Stimulated activated CD8-positive, alpha-beta memory T cell treated with anti-CD3 and anti-CD28 coated beads, Interleukin-2, amount 100 ng/mL, for 48 hours (primary cell): ENCODE data around the gene SNRPA.
"Not testable (repeated sequence)": the region's sequence is repeated elsewhere in the genome, so short reads cannot be mapped to it uniquely, and the experiment has no call there.

ENCODE experiments used
- DNase-seq, 2 donors: peaks; one replicate each; pipeline ENCODE4 v3.0.0-alpha.2; 2020; ENCODE audit warnings: low read depth in 2 of 2

Gene SNRPA

GRCh38 chr19:40777645-40777936, 26.6 kb downstream of the SNRPA start:
- no peak for DNase-seq

GRCh38 chr19:40777937-40778705, 27.1 kb downstream of the SNRPA start, which contains the start of gene RAB4B:
TSS of gene RAB4B (plus strand) at chr19:40778247. CDS start at chr19:40778376, 129 bp downstream.
- peak; percentile 100 for DNase-seq

GRCh38 chr19:40778706-40779284, 27.8 kb downstream of the SNRPA start:
- DNase-seq: no peak

GRCh38 chr19:40780582-40780981, 29.6 kb downstream of the SNRPA start:
- DNase-seq: no peak

- DNase-seq: no peak
Observed at GRCh38 chr19:40781140-40781539, 30.1 kb downstream of the SNRPA start.

GRCh38 chr19:40783711-40784110, 32.7 kb downstream of the SNRPA start:
- DNase-seq: no peak

GRCh38 chr19:40784146-40784545, 33.1 kb downstream of the SNRPA start:
- not testable (repeated sequence) for DNase-seq

- DNase-seq: no peak
Observed at GRCh38 chr19:40785526-40785925, 34.5 kb downstream of the SNRPA start.

- no peak for DNase-seq
Observed at GRCh38 chr19:40786060-40787037, 35.3 kb downstream of the SNRPA start.

- no peak for DNase-seq
Observed at GRCh38 chr19:40791349-40791748, 40.3 kb downstream of the SNRPA start.

GRCh38 chr19:40791996-40792395, 41.0 kb downstream of the SNRPA start:
- DNase-seq: no peak

- no peak for DNase-seq
Observed at GRCh38 chr19:40797166-40797962, 46.4 kb downstream of the SNRPA start.

- DNase-seq: peak in 1 of 2 donors; percentile 42
Observed at GRCh38 chr19:40797963-40798682, 47.1 kb downstream of the SNRPA start.

GRCh38 chr19:40798683-40799557, 47.9 kb downstream of the SNRPA start, which contains the start of gene EGLN2:
TSS of gene EGLN2 (plus strand) at chr19:40799191. CDS start at chr19:40800573, 1,382 bp downstream.
- DNase-seq: peak; percentile 100

GRCh38 chr19:40799558-40800338, 48.7 kb downstream of the SNRPA start:
- DNase-seq: peak in 1 of 2 donors; percentile 43

- DNase-seq: no peak
Observed at GRCh38 chr19:40800339-40800996, 49.5 kb downstream of the SNRPA start.

GRCh38 chr19:40800997-40801377, 50.0 kb downstream of the SNRPA start:
- DNase-seq: no peak
